HepG2 (cell line): ENCODE data around the gene SLC25A45. TPM values are rescaled to one million over a fixed set of nuclear protein-coding genes. Genes with fewer than 3 reads are reported as not detected.

Source experiments
- CHCHD3 ChIP-seq: sonication (generic); formaldehyde crosslinking; IDR thresholded peaks from 2 replicates; pipeline ENCODE4 v1.8.0; 2022; ENCODE audit warnings: mild to moderate bottlenecking, missing genetic modification reagents, moderate library complexity
- DNMT3B ChIP-seq: conservative IDR thresholded peaks from 2 replicates; pipeline ENCODE4 v1.6.1; 2016; ENCODE audit warnings: missing biosample characterization, control low read depth
- ESRRA ChIP-seq: sonication (generic); formaldehyde crosslinking; IDR thresholded peaks from 2 replicates; pipeline ENCODE4 v1.5.1; 2020; ENCODE audit warnings: mild to moderate bottlenecking, low read depth, missing genetic modification reagents
- HNRNPLL ChIP-seq: fragments of 200-400 bp; formaldehyde crosslinking; IDR thresholded peaks from 2 replicates; pipeline ENCODE4 v1.6.1; 2017; ENCODE audit warnings: mild to moderate bottlenecking, low read depth, low read length; ENCODE audit not compliant: poor library complexity, severe bottlenecking
- MIER2 ChIP-seq: IDR thresholded peaks from 2 replicates; pipeline ENCODE4 v1.6.1; 2016; ENCODE audit warnings: missing biosample characterization, missing genetic modification reagents
- MXI1 ChIP-seq: IDR thresholded peaks from 3 replicates; pipeline ENCODE4 v1.6.1; 2012; ENCODE audit warnings: low read depth, low read length, inconsistent platforms, borderline replicate concordance
- RXRA ChIP-seq: sonication (generic); formaldehyde crosslinking; IDR thresholded peaks from 2 replicates; pipeline ENCODE4 v1.5.1; 2020; ENCODE audit warnings: missing genetic modification reagents
- SNAPC2 ChIP-seq: sonication (generic); formaldehyde crosslinking; IDR thresholded peaks from 2 replicates; pipeline ENCODE4 v1.8.1; 2022; ENCODE audit warnings: mild to moderate bottlenecking, missing genetic modification reagents
- SP2 ChIP-seq: sonication (generic); formaldehyde crosslinking; IDR thresholded peaks from 2 replicates; pipeline ENCODE4 v1.5.1; 2020; ENCODE audit warnings: mild to moderate bottlenecking, missing genetic modification reagents
- SRF ChIP-seq: IDR thresholded peaks from 2 replicates; pipeline ENCODE4 v1.6.1; 2011; ENCODE audit warnings: mild to moderate bottlenecking, low read depth, low read length, moderate library complexity
- ZIK1 ChIP-seq: sonication (generic); formaldehyde crosslinking; IDR thresholded peaks from 2 replicates; pipeline ENCODE4 v1.5.0; 2020; ENCODE audit warnings: mild to moderate bottlenecking, low read depth, missing genetic modification reagents, borderline replicate concordance
- ZKSCAN5 ChIP-seq: sonication (generic); formaldehyde crosslinking; IDR thresholded peaks from 2 replicates; pipeline ENCODE4 v1.5.1; 2020; ENCODE audit warnings: mild to moderate bottlenecking, missing genetic modification reagents
- ZNF331 ChIP-seq: sonication (generic); formaldehyde crosslinking; IDR thresholded peaks from 2 replicates; pipeline ENCODE4 v1.4.0; 2020; ENCODE audit warnings: missing genetic modification reagents
- ZNF496 ChIP-seq: sonication (generic); formaldehyde crosslinking; IDR thresholded peaks from 2 replicates; pipeline ENCODE4 v1.8.1; 2023; ENCODE audit warnings: mild to moderate bottlenecking, moderate library complexity, missing genetic modification reagents; ENCODE audit not compliant: insufficient replicate concordance
- ZNF614 ChIP-seq: IDR thresholded peaks from 2 replicates; pipeline ENCODE4 v1.6.1; 2018; ENCODE audit warnings: missing biosample characterization, missing genetic modification reagents, inconsistent platforms, borderline replicate concordance
- ZNF644 ChIP-seq: IDR thresholded peaks from 2 replicates; pipeline ENCODE4 v1.6.1; 2016; ENCODE audit warnings: low read depth
- ZNF672 ChIP-seq: sonication (generic); formaldehyde crosslinking; IDR thresholded peaks from 2 replicates; pipeline ENCODE4 v1.8.1; 2022; ENCODE audit warnings: missing genetic modification reagents
- polyA plus RNA-seq, 8 experiments: library from polyadenylated mRNA; depleted of rRNA in 3 of 8; stranded (reverse) in 7 of 8; unstranded in 1 of 8; fragments of >200 nt; fragmentation: Illumina TruSeq in 4 of 8; extraction: Trizol in 4 of 8; gene quantifications; 2 replicates each; pipeline versions ENCODE4 v1.2.1 to v1.2.3, GENCODE V29; 2011 to 2016; ENCODE audit warnings: low read depth in 4 of 8, missing spikeins in 1 of 8, mixed read lengths in 1 of 8; ENCODE audit not compliant: insufficient read depth in 1 of 8
- total RNA-seq, 5 experiments: library from RNA; depleted of rRNA; stranded (reverse); fragments of >200 nt; fragmentation: Illumina TruSeq; extraction: Trizol; gene quantifications; 2 replicates each; pipeline ENCODE4 v1.2.3, GENCODE V29; 2016; ENCODE audit warnings: low read depth in 1 of 5
- TF ChIP-seq, protein P1 (sequence below): IDR thresholded peaks from 2 replicates; pipeline ENCODE4 v1.6.1; 2016
- TF ChIP-seq, protein P2 (sequence below): sonication (generic); formaldehyde crosslinking; IDR thresholded peaks from 2 replicates; pipeline ENCODE4 v1.5.0; 2020; ENCODE audit warnings: missing genetic modification reagents
- TF ChIP-seq, protein P3 (sequence below): sonication (generic); formaldehyde crosslinking; IDR thresholded peaks from 2 replicates; pipeline ENCODE4 v1.5.1; 2020; ENCODE audit warnings: missing genetic modification reagents, mild to moderate bottlenecking, borderline replicate concordance
- TF ChIP-seq, protein P4 (sequence below): IDR thresholded peaks from 2 replicates; pipeline ENCODE4 v1.6.1; 2016; ENCODE audit warnings: mild to moderate bottlenecking, missing biosample characterization, missing genetic modification reagents
- TF ChIP-seq, protein P5 (sequence below): sonication (generic); formaldehyde crosslinking; conservative IDR thresholded peaks from 2 replicates; pipeline ENCODE4 v1.4.0; 2020; ENCODE audit warnings: mild to moderate bottlenecking, missing genetic modification reagents, moderate library complexity

The SLC25A45 gene
- total and polyA plus RNA-seq, 2 of the 13 experiments (the other 11 are each of a cell fraction or from before 2014, with no cell fraction given): 1.2 to 3.4 TPM

DNA sequence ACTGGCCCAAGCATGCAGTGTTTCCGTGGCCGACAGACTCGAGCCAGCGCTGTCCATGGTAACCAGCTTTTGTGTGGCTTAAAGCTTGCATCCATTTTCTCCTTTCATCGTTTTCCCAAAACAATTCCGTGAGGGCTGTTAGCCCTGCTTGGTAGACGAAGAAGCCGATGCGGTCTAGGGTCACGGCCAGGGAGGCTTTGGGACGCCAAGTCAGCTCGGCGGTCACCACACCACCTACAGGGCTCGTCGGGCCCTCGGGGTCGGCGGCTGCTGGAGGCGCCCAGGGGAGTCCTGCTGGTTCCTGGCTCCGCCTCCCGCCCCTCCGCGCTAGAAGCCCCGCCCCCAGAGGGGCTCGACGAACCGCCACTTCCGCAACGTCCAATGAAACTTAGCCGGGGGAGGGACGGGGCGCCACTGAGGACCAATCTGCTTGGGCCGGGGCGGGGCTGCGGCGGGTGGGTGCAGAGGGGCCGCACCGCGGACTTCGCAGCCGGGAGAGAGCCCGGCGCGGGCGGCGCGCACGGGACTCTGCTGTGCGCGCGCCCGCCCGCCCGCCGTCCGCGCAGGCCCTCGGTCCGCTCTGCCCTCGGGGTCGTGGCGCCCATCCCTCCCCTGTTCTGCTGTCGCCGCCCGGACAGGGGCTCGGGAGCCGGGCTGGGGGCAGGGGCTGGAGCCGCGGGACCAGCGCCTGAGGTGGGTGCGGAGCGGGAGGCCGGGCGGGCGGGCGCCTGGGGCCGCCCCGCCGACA is 28.0 kb downstream of the SLC25A45 start, which contains the start of gene TIGD3 (continued):
- TF ChIP-seq, protein P1, sequence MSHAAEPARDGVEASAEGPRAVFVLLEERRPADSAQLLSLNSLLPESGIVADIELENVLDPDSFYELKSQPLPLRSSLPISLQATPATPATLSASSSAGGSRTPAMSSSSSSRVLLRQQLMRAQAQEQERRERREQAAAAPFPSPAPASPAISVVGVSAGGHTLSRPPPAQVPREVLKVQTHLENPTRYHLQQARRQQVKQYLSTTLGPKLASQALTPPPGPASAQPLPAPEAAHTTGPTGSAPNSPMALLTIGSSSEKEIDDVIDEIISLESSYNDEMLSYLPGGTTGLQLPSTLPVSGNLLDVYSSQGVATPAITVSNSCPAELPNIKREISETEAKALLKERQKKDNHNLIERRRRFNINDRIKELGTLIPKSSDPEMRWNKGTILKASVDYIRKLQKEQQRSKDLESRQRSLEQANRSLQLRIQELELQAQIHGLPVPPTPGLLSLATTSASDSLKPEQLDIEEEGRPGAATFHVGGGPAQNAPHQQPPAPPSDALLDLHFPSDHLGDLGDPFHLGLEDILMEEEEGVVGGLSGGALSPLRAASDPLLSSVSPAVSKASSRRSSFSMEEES (CRISPR knock-in tag): 0 out of 2 replicates have a peak, but pooled peaks have one; percentile 19
- TF ChIP-seq SNAPC2 (CRISPR knock-in tag) (peak; percentile 60; the same call in 1 of the 2 replicates), ZNF672 (CRISPR knock-in tag) (no peak), ZNF644 (CRISPR knock-in tag) (no peak), ZNF614 (CRISPR knock-in tag) (no peak), ESRRA (no peak), RXRA (CRISPR knock-in tag) (0 out of 2 replicates have a peak, but pooled peaks have one; percentile 20), ZIK1 (CRISPR knock-in tag) (no peak; the same call in 1 of the 2 replicates), SRF (no peak), ZNF496 (CRISPR knock-in tag) (no peak), CHCHD3 (CRISPR knock-in tag) (no peak), MXI1 (no peak), ZKSCAN5 (CRISPR knock-in tag) (no peak), SP2 (CRISPR knock-in tag) (peak; percentile 90), HNRNPLL (peak; percentile 86), ZNF331 (CRISPR knock-in tag) (no peak), DNMT3B (CRISPR knock-in tag) (no peak), MIER2 (peak; percentile 88)
- TF ChIP-seq, protein P2, sequence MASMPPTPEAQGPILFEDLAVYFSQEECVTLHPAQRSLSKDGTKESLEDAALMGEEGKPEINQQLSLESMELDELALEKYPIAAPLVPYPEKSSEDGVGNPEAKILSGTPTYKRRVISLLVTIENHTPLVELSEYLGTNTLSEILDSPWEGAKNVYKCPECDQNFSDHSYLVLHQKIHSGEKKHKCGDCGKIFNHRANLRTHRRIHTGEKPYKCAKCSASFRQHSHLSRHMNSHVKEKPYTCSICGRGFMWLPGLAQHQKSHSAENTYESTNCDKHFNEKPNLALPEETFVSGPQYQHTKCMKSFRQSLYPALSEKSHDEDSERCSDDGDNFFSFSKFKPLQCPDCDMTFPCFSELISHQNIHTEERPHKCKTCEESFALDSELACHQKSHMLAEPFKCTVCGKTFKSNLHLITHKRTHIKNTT: no peak
- TF ChIP-seq, protein P3, sequence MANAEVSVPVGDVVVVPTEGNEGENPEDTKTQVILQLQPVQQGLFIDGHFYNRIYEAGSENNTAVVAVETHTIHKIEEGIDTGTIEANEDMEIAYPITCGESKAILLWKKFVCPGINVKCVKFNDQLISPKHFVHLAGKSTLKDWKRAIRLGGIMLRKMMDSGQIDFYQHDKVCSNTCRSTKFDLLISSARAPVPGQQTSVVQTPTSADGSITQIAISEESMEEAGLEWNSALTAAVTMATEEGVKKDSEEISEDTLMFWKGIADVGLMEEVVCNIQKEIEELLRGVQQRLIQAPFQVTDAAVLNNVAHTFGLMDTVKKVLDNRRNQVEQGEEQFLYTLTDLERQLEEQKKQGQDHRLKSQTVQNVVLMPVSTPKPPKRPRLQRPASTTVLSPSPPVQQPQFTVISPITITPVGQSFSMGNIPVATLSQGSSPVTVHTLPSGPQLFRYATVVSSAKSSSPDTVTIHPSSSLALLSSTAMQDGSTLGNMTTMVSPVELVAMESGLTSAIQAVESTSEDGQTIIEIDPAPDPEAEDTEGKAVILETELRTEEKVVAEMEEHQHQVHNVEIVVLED: no peak
- TF ChIP-seq, protein P4, sequence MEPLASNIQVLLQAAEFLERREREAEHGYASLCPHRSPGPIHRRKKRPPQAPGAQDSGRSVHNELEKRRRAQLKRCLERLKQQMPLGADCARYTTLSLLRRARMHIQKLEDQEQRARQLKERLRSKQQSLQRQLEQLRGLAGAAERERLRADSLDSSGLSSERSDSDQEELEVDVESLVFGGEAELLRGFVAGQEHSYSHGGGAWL (CRISPR knock-in tag): 0 out of 2 replicates have a peak, but pooled peaks have one; percentile 30
- TF ChIP-seq, protein P5, sequence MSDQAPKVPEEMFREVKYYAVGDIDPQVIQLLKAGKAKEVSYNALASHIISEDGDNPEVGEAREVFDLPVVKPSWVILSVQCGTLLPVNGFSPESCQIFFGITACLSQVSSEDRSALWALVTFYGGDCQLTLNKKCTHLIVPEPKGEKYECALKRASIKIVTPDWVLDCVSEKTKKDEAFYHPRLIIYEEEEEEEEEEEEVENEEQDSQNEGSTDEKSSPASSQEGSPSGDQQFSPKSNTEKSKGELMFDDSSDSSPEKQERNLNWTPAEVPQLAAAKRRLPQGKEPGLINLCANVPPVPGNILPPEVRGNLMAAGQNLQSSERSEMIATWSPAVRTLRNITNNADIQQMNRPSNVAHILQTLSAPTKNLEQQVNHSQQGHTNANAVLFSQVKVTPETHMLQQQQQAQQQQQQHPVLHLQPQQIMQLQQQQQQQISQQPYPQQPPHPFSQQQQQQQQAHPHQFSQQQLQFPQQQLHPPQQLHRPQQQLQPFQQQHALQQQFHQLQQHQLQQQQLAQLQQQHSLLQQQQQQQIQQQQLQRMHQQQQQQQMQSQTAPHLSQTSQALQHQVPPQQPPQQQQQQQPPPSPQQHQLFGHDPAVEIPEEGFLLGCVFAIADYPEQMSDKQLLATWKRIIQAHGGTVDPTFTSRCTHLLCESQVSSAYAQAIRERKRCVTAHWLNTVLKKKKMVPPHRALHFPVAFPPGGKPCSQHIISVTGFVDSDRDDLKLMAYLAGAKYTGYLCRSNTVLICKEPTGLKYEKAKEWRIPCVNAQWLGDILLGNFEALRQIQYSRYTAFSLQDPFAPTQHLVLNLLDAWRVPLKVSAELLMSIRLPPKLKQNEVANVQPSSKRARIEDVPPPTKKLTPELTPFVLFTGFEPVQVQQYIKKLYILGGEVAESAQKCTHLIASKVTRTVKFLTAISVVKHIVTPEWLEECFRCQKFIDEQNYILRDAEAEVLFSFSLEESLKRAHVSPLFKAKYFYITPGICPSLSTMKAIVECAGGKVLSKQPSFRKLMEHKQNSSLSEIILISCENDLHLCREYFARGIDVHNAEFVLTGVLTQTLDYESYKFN (CRISPR knock-in tag): no peak
